Mesenteric fat pad (tissue), 1 donor: ENCODE measurements around the gene EHBP1. TPM values are rescaled to one million over a fixed set of nuclear protein-coding genes. Genes with fewer than 3 reads are reported as not detected.
"Not testable (repeated sequence)": the region's sequence is repeated elsewhere in the genome, so short reads cannot be mapped to it uniquely, and the experiment has no call there.

Experiments used
- DNase-seq: peaks from one replicate; pipeline ENCODE4 v3.0.0-alpha.2; 2020; ENCODE audit warnings: low spot score
- total RNA-seq: library from RNA; stranded (reverse); fragmentation: NEBNext Ultra II Directional; extraction: Animal tissue kit (Norgen Biotek cat#: 25700); gene quantifications from one replicate; pipeline ENCODE4 v1.2.1, GENCODE V29; 2021
- donor health status: DM: yes; HTN: yes; CAD: no.

EHBP1 gene
- total RNA-seq, 1 donor from 2014 or later, result 70.8 TPM

DNA sequence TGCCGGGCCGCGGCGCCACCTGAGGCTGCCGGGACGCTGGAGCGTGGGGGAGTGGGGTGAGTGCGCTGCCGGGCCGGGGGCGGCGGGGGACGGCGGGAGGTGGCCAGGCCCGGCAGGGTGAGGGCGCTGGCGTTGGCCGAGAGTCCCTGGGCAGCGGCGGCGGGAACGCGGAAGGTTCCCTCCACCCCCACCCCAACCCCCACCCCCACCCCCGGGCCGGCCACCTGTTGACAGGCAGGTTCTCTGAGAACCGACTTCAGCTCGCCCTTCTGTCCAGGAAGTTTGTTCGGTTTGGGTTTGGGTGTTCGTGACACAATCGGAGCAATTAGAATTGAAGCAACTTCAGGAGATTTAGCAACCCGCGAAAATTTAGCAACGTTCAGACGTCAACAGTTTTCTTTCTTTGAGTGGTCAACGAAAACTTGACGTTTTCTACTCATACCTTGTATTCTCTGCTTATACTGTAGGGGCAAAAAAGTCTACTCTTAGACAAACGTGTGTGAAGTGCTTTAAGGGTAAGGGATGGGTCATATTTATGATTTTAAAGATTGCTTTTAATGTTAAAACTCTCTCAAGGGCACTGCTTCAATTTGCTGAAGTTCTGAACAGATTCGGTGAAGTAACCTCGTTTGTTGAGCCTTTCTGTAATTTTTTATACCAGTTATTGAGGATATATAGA, 354.4 kb downstream of the EHBP1 start:
- no peak for DNase-seq

- DNase-seq, result no peak
These were observed 355.0 kb downstream of the EHBP1 start for GRCh38 chr2:63060472-63060991.

- no peak for DNase-seq
These were observed 358.7 kb downstream of the EHBP1 start for GRCh38 chr2:63064197-63064596.

- no peak for DNase-seq
These were observed 359.1 kb downstream of the EHBP1 start for GRCh38 chr2:63064661-63065060.

- no peak for DNase-seq
These were observed 360.8 kb downstream of the EHBP1 start for GRCh38 chr2:63066265-63066664.

DNA sequence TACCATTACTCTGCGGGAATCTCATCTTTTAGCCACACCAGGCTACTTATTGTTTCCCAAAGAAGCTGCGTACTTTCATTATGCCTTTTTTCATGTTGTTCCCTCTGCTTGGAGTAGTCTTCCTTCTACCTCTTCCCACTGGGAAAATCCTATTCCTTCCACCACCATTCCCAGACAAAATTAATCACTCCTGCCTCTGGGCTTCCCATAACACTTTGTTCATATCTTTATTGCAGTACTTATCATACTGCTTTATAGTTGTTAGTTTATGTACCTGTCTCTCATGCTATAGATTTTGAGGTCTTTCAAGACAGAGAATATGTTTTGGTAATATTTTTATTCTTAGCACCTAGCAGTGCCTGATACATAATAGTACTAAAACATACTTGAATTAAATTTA, 361.3 kb downstream of the EHBP1 start:
- no peak for DNase-seq

DNA sequence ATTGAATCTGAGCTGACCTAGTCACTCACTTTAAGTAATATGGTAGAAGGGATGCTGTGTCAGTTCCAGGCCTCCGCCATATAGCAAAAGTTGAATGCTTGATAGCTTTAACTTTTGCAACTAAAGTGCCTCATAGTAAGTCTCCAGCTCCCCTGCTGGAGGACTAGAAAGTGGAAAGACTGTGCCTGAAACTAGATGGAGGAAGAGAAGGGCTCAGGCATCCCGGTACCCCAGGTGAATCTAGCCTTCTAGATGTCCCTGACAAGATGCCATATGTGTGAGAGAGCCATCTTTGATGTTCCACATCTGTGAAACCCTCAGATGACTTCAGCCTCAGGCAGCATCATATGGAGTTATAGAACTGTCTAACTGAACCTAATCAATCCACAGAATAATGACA, 366.2 kb downstream of the EHBP1 start:
- DNase-seq, result no peak

- DNase-seq, result no peak
These were observed 368.5 kb downstream of the EHBP1 start for GRCh38 chr2:63073994-63074393.

GRCh38 chr2:63074399-63074798, 368.9 kb downstream of the EHBP1 start:
- not testable (repeated sequence) for DNase-seq

GRCh38 chr2:63078852-63079606, 373.5 kb downstream of the EHBP1 start:
- DNase-seq, result no peak

DNA sequence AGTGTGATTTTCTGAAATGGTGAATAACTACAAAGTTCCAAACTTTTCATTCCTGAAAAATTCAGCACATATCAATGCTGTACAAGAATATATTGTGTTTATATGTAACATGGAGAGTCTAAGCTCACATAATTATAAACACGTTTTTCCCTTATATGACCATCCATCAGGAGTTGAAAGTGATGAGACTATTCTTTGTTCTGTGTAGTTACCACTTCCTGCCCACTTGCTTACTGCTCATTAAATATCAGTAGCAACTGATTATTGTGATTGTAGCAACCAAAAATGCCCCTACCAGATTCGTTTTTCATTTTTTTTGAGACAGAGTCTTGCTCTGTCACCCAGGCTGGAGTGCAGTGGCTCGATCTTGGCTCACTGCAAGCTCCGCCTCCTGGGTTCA, 375.9 kb downstream of the EHBP1 start:
- no peak for DNase-seq

- no peak for DNase-seq
These were observed 381.2 kb downstream of the EHBP1 start for GRCh38 chr2:63086687-63087086.

DNA sequence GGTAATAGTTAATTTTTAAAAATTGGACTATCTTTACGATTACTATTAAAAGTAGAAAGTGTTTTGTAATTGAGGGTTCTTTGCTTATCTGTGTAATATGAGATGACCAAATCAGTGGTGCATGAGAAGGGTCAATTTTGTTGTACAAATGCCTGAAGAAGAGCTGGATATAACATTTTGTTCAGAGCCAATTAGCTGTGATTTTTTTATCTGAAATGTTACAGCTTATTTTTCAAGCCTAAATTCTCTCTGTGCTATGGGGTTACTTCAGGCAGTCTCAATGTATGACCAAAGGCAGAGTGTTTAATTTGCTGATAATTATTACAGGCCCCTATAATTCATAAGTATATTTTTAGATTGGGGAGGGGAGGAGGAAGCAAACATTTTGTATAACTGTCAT, 386.9 kb downstream of the EHBP1 start:
- no peak for DNase-seq

DNA sequence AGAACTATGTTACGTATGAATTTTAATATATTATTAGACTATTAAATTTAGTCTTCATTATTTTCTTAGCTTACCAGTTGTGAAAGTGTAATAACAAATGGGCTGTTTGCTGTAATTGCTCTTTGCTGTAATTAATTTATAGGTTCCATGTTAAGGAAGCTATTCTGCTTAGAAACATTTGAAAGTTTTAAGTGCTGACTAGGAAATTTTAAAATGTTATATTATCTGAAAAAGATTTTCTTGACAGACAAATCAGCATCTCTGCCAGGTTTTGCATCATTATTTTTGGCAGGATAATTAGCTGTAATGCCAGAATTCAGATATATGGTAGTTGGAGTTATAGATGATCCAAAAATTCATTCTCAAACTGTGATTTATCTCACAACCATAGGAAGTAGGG, 387.3 kb downstream of the EHBP1 start:
- DNase-seq, result no peak

DNA sequence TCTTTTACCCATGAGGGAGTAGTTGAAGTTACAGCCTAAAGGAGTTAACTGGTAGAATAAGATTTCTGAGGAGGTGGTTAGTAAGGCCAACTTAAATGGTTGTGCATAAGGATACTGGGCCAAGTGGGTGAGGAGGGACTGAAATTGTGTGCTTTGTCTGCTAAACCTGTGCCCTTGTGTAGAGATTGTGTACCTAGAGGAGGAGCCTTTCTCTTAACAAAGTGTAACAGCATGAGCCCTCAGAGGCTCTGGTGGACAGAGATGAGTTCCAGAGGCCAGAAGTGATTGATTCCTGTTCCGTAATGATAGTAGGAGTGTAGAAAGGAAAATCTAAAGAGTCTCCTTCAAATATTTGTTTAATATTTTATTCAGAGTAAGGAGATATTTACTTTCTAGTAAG, 388.0 kb downstream of the EHBP1 start:
- DNase-seq, result no peak

Other genes with a start within 250 kb of the EHBP1 start
- 1.4 TPM for gene TMEM17, start 199.5 kb upstream of the EHBP1 start, total RNA-seq